PC-9 (cell line): ENCODE data around the gene ACTR5. TPM values are rescaled to one million over a fixed set of nuclear protein-coding genes. Genes with fewer than 3 reads are reported as not detected.

Source experiments
- BruUV-seq: library from RNA; stranded (reverse); fragments of 400-500 nt; replicated peaks from 2 replicates; lab custom pipeline; 2021; lab: Mats Ljungman, UMichigan
- CTCF ChIA-PET: fragments of 300-600 bp; sonication (Branson Sonifier 250); formaldehyde crosslinking; loops from one replicate; lab custom pipeline; 2022; ENCODE audit warnings: antibody characterized with exemption; lab: Charles Lee
- POLR2A ChIA-PET: fragments of 300-600 bp; sonication (Branson Sonifier 250); formaldehyde crosslinking; loops from one replicate; lab custom pipeline; 2022; ENCODE audit warnings: antibody characterized with exemption; ENCODE audit not compliant: unreplicated experiment; lab: Charles Lee
- DNase-seq, 2 experiments: peaks; one replicate each; pipeline versions ENCODE4 v3.0.0 to v3.0.0-alpha.2; 2015 to 2022; ENCODE audit warnings: mixed read lengths in 1 of 2
- H2AFZ ChIP-seq: fragments of 200-600 bp; sonication (generic); 2 replicates; pipeline ENCODE4 v1.8.1; 2017; ENCODE audit warnings: antibody characterized with exemption
- H3F3A ChIP-seq: fragments of 200-600 bp; sonication (generic); 2 replicates; pipeline ENCODE4 v1.8.1; 2017; ENCODE audit warnings: antibody characterized with exemption, mild to moderate bottlenecking, low read depth; ENCODE audit not compliant: insufficient read depth
- H3K27ac ChIP-seq: fragments of 200-600 bp; sonication (generic); 2 replicates; pipeline ENCODE4 v1.6.1; 2016; ENCODE audit warnings: mixed run types
- H3K27me3 ChIP-seq: fragments of 200-600 bp; sonication (generic); 2 replicates; pipeline ENCODE4 v1.6.1; 2016; ENCODE audit warnings: low read depth, mixed run types; ENCODE audit not compliant: insufficient read depth
- H3K36me3 ChIP-seq: fragments of 200-600 bp; sonication (generic); 2 replicates; pipeline ENCODE4 v1.6.1; 2016; ENCODE audit warnings: low read depth, mixed run types
- H3K4me1 ChIP-seq: fragments of 200-600 bp; sonication (generic); replicated peaks from 2 replicates; pipeline ENCODE4 v1.6.1; 2016; ENCODE audit warnings: mixed run types; ENCODE audit not compliant: insufficient read depth
- H3K4me2 ChIP-seq: fragments of 200-600 bp; sonication (generic); 2 replicates; pipeline ENCODE4 v1.6.1; 2017; ENCODE audit warnings: mixed run types
- H3K4me3 ChIP-seq: fragments of 200-600 bp; sonication (generic); 2 replicates; pipeline ENCODE4 v1.6.1; 2016; ENCODE audit warnings: mixed run types
- H3K79me2 ChIP-seq: fragments of 200-600 bp; sonication (generic); 2 replicates; pipeline ENCODE4 v1.6.1; 2017; ENCODE audit warnings: low read depth, mixed run types
- H3K9me2 ChIP-seq: fragments of 200-600 bp; sonication (generic); 2 replicates; pipeline ENCODE4 v1.8.1; 2017; ENCODE audit warnings: mild to moderate bottlenecking; ENCODE audit not compliant: insufficient read depth
- H3K9me3 ChIP-seq: fragments of 200-600 bp; sonication (generic); 2 replicates; pipeline ENCODE4 v1.8.1; 2016; ENCODE audit warnings: low read depth; ENCODE audit not compliant: insufficient read depth
- H4K20me1 ChIP-seq: fragments of 200-600 bp; sonication (generic); 2 replicates; pipeline ENCODE4 v1.8.1; 2017; ENCODE audit not compliant: insufficient read depth
- EZH2 ChIP-seq: fragments of 200-600 bp; sonication (generic); IDR thresholded peaks from 2 replicates; pipeline ENCODE4 v1.8.0; 2017; ENCODE audit warnings: antibody characterized with exemption, low read depth
- intact Hi-C: fragments of 100-400 bp; cut with micrococcal nuclease; formaldehyde crosslinking; loops from one replicate; pipeline ENCODE4 v1.10.0; 2022; ENCODE audit not compliant: unreplicated experiment
- total RNA-seq: library from RNA; stranded (reverse); gene quantifications from 2 replicates; pipeline ENCODE4 v1.2.3, GENCODE V29; 2021
- TF ChIP-seq, protein P1 (sequence below): fragments of 200-600 bp; sonication (generic); conservative IDR thresholded peaks from 2 replicates; pipeline ENCODE4 v1.6.1; 2017; ENCODE audit warnings: mixed run types, antibody characterized with exemption, mild to moderate bottlenecking, moderate library complexity

The ACTR5 gene
- total RNA-seq, 1 experiment from 2014 or later: 7.8 TPM

DNA sequence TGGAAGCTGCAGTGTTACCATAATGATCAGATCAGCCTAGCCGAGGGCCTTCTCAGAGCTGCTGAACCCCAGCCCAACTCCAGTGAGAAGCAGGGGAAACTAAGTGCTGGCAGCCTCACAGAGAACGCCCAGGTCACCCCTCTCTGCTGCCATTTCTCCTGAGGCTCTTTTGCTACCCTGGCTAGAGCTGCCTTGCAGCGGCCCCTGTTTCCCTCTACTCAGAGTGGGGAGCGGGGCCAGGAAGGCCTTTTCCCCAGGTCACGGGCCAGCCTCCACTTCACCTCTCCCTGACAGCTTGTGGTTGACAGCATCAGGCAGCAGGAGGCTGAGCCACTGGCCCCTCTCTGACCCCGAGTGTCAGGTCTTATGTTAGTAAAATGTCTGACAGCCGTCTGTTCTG, 22.7 kb downstream of the ACTR5 start:
- no peak for TF ChIP-seq EZH2
- TF ChIP-seq, protein P1, sequence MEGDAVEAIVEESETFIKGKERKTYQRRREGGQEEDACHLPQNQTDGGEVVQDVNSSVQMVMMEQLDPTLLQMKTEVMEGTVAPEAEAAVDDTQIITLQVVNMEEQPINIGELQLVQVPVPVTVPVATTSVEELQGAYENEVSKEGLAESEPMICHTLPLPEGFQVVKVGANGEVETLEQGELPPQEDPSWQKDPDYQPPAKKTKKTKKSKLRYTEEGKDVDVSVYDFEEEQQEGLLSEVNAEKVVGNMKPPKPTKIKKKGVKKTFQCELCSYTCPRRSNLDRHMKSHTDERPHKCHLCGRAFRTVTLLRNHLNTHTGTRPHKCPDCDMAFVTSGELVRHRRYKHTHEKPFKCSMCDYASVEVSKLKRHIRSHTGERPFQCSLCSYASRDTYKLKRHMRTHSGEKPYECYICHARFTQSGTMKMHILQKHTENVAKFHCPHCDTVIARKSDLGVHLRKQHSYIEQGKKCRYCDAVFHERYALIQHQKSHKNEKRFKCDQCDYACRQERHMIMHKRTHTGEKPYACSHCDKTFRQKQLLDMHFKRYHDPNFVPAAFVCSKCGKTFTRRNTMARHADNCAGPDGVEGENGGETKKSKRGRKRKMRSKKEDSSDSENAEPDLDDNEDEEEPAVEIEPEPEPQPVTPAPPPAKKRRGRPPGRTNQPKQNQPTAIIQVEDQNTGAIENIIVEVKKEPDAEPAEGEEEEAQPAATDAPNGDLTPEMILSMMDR: no peak
- no peaks in the 10 kb centered on the region for H3K9me3 ChIP-seq
- no peak overlapping the region for H3K27ac ChIP-seq
- H3F3A ChIP-seq: peaks cover 4% of the 10 kb centered on the region; the same call in 1 of the 2 replicates
- no peak overlapping the region for H3K4me2 ChIP-seq
- no peak overlapping the region for H3K4me3 ChIP-seq
- no peaks in the 10 kb centered on the region for H3K4me1 ChIP-seq
- no peaks in the 10 kb centered on the region for H3K27me3 ChIP-seq
- H3K9me2 ChIP-seq: no peaks in the 10 kb centered on the region
- no peak overlapping the region for H2AFZ ChIP-seq
- DNase-seq: no peak
- H4K20me1 ChIP-seq: no peaks in the 10 kb centered on the region
- BruUV-seq: no TSS peak
- H3K36me3 ChIP-seq: peaks cover 16% of the 10 kb centered on the region; the same call in 1 of the 2 replicates
- ChIA-PET POLR2A (no interaction called here), CTCF (no interaction called here)
- intact Hi-C loops: no loop called here
- H3K79me2 ChIP-seq: no peaks in the 10 kb centered on the region

DNA sequence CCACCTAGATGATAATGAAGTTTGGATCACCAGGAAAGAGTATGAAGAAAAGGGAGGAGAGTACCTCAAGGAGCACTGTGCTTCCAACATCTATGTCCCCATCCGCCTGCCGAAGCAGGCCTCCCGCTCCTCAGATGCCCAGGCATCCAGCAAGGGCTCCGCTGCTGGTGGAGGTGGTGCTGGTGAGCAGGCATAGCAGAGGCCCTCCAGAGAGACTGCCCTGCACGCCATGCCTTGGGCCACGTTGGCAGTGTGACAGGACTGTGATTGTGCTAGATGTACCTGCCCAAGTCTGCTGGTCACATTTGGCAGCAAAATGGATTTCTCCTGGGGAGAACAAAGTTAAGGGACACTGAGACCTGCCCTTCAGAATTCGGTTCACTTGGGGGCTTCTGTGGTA, 23.4 kb downstream of the ACTR5 start:
- H3K27ac ChIP-seq: no peak overlapping the region
- BruUV-seq: no TSS peak
- CTCF ChIA-PET: interaction anchor here (0.6 kb wide), 1 partner anchor 1177 kb away, joined by 10 read pairs; no protein-coding TSS in a partner anchor
- intact Hi-C loops: no loop called here
- no peak for TF ChIP-seq EZH2
- TF ChIP-seq, protein P1: no peak
- H3K4me3 ChIP-seq: no peak overlapping the region
- no peak for DNase-seq
- no peaks in the 10 kb centered on the region for H3K79me2 ChIP-seq
- no peak overlapping the region for H2AFZ ChIP-seq
- no peaks in the 10 kb centered on the region for H3K27me3 ChIP-seq
- POLR2A ChIA-PET: no interaction called here
- no peaks in the 10 kb centered on the region for H4K20me1 ChIP-seq
- no peaks in the 10 kb centered on the region for H3K9me3 ChIP-seq
- no peaks in the 10 kb centered on the region for H3K4me1 ChIP-seq
- H3F3A ChIP-seq: peaks cover 4% of the 10 kb centered on the region; the same call in 1 of the 2 replicates
- peaks cover 9% of the 10 kb centered on the region; the same call in 1 of the 2 replicates for H3K36me3 ChIP-seq
- no peak overlapping the region for H3K4me2 ChIP-seq
- H3K9me2 ChIP-seq: no peaks in the 10 kb centered on the region

DNA sequence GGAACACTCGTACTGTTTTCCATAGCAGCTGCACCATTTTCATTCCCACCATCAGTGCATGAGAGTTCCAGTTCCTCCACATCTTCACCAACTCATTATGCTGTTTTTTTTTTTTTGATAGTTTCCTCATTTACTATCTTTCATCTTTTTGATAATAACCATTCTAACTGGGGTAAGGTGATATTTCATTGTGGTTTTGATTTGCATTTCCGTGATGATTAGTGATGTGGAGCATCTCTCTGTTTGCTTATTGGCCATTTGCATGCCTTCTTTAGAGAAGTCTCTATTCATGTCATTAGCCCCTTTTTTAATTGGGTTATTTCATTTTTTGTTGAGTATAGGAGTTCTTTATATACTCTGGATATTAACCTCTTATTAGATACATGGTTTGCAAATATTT, 25.9 kb downstream of the ACTR5 start:
- H4K20me1 ChIP-seq: no peaks in the 10 kb centered on the region
- H3K9me3 ChIP-seq: no peaks in the 10 kb centered on the region
- no peaks in the 10 kb centered on the region for H3K4me1 ChIP-seq
- H3K36me3 ChIP-seq: no peaks in the 10 kb centered on the region
- no peaks in the 10 kb centered on the region for H3K79me2 ChIP-seq
- H3K4me2 ChIP-seq: no peak overlapping the region
- TF ChIP-seq, protein P1: no peak
- no peak for TF ChIP-seq EZH2
- H3K27ac ChIP-seq: no peak overlapping the region
- POLR2A ChIA-PET: no interaction called here
- BruUV-seq: no TSS peak
- intact Hi-C loops: no loop called here
- no peaks in the 10 kb centered on the region for H3K27me3 ChIP-seq
- H3F3A ChIP-seq: peaks cover 4% of the 10 kb centered on the region; the same call in 1 of the 2 replicates
- H3K9me2 ChIP-seq: no peaks in the 10 kb centered on the region
- DNase-seq: no peak
- CTCF ChIA-PET: no interaction called here
- H3K4me3 ChIP-seq: no peak overlapping the region
- no peak overlapping the region for H2AFZ ChIP-seq
